GM21737 (cell line): ENCODE measurements around the gene KATNBL1.
"Not testable (repeated sequence)": the region's sequence is repeated elsewhere in the genome, so short reads cannot be mapped to it uniquely, and the experiment has no call there.

Experiments
- ATAC-seq: cut with Tn5 transposase; IDR thresholded peaks from one replicate; pipeline ENCODE4 v1.9.1; 2021; ENCODE audit warnings: mild to moderate bottlenecking, moderate library complexity; ENCODE audit not compliant: unreplicated experiment

KATNBL1 gene

DNA sequence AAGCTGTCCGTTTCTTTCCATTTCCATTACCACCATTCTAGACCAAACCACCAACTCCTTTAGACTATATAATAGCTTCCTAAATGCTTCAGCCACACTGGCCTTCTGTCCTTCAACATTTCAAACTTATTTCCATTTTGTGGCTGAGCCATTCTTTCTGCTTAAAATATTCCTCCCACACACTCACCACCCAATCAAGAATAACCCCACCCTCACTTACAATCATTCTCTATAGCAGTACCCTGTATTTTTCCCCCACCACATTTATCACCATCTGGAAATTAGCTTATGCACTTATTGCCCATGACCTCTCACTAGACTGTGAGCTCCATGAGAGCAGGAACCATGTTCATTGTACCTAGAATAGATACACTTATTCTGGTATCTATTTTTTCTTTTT is 6.6 kb downstream of the KATNBL1 start:
- ATAC-seq = no peak

DNA sequence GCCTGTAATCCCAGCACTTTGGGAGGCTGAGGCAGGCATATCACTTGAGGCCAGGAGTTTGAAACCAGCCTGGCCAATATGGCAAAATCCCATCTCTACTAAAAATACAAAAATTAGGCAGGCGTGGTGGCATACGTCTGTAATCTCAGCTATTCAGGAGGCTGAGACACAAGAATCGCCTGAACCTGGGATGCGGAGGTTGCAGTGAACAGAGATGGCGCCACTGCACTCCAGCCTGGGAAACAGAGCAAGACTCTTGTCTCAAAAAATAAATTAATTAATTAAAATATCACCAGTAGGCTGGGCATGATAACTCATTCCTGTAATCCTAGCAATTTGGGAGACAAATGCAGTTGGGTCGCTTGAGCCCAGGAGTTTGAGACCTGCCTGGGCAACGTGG is 16.6 kb downstream of the KATNBL1 start:
- ATAC-seq = not testable (repeated sequence)

DNA sequence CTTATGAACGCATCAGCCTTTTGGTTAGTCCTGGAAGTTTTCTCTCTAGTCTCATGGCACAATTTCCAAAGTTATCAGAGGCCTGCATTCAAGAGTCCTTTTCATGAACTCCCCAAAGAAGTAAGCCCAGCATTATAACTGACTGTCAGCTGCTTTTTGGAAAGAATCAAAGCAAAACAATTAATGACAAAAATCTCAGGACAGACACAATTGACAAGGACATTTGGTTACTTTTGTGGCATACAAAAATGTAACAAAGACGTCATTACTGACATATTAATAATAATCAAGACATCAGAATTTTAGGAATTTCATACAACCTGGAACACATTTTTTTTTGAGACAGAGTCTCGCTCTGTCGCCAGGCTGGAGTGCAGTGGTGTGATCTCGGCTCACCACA is 21.2 kb downstream of the KATNBL1 start:
- ATAC-seq = no peak

DNA sequence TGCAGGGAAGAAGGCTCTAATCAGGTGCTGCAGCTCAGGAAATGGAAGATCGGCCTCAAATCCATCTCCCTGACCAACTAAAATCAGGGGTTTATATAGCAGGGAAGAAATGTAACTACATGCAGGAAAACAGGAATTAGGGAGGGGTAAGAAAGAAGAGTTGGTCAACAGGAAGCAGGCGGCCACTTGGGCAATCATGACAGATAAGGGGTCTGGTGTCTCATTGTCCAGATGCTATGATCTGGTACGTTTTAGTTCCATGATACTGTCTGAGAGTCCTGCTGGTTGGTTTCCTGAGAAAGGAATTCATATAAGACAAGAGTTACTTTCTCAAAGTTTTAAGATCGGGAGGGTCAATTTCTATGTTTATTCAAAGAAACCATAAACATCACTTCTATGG is 24.2 kb downstream of the KATNBL1 start:
- ATAC-seq = no peak

DNA sequence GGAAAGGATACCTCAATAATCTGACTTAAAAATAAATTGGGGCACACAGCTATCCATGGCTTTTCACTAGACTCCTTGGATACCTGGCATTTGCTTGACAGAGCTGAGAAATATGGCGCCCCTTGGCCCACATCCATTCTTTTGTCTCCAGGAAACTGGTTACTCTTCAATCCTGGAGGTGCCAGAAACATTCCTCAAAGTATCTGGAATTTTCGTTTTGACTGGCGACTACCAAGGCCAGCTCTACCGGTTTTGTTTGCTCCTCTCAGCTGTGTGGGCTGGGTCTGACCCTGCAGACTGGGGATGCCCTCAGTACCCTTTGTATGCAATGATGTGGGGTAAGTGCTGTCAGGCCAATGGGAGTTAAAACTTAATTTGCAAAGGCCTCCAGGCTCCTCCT is 27.0 kb downstream of the KATNBL1 start:
- no peak for ATAC-seq

DNA sequence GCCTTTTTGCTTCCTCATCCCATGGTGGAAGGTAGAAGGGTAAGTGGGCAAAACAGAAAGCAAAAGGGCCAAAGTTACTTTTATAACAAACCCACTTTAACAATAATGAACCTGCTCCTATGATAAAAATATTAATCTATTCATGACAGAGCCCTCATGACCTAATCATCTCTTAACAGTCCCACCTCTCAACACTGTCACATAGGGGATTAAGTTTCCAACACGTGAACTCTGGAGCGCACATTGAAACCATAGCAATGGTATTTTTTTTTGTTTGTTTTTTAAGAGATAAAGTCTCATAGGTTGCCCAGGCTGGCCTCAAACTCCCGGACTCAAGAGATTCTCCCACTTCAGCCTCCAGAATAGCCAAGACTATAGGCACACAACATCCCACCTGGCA is 30.7 kb downstream of the KATNBL1 start:
- no peak for ATAC-seq

DNA sequence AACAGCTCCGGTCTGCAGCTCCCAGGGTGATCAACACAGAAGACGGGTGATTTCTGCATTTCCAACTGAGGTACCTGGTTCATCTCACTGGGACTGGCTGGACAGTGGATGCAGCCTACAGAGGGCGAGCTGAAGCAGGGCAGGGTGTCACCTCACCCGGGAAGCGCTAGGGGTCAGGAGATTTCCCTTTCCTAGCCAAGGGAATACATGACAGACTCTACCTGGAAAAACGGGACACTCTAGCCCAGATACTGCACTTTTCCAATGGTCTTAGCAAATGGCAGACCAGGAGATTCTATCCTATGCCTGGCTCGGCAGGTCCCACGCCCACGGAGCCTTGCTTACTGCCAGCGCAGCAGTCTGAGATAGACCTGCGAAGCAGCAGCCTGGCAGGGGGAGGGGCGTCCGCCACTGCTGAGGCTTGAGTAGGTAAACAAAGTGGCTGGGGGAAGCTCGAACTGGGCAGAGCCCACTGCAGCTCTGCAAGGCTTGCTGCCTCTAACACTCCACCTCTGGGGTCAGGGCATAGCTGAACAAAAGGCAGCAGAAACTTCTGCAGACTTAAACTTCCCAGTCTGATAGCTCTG is 43.8 kb downstream of the KATNBL1 start:
- ATAC-seq = not testable (repeated sequence)

DNA sequence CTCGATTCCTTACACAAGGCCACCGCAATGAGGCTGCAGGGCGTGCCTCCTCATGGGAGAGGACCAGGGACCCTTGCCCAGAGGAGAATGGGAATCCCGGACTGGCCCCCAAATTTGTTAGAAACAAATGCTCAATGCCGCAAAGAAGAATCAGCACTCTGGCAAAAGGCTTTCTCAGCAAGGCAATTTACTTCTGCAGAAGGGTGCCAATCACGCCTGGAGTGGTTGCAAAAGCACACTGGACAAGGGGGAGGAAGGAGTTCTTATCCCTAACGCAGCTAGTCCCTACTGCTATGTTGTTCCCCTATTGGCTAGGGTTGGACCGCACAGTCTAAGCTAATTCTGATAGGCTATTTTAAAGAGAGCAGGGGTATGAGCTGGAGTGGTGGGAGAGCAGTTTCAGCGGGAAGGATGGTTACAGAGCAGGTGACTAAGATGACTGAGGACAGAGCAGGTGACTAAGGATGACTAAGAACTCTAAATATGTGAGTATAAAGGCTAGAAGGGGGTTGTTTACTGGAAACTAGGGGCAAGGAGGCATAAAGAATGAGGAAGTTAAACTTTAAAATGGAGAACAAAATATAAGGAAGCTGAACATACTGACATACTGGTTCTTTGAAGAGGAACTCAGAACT is 48.5 kb downstream of the KATNBL1 start:
- ATAC-seq = no peak

DNA sequence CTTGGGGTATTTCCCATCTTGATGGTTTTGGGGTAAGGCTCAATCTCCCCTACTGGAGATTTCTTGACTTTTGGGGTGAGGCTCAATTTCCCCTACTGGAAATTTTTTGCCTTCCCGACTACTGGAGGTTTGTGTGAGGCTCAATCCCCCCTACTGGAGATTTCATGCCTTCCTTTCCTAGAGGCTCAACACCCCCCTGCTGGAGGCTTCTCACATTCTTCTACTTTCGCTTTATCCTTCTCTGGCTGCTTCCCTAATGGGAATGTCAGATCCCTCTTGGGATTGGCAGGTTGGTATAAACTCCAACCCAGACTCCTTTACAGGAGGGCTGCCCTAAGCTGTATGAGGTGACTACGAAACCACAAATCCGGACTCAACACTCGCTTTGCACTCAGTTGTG is 49.2 kb downstream of the KATNBL1 start:
- ATAC-seq = no peak

DNA sequence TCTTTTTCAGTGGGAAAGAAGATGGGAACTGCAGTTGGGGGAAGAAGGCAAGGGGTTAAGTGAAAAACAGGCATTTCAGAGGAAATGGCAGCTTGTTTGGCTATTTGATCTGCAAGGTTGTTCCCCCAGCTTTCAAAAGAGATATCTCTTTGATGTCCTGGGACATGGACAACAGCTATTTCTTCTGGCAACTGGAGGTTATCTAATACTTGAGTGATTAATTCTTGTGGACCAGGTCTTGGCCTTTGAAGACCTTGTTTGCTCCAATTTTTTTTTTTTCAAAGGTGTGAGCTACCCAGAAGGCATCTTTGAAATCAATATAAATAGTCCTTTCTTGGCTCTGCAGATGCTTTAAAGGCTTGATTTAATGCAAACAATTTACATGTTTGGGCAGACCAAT is 51.5 kb downstream of the KATNBL1 start:
- ATAC-seq = no peak

DNA sequence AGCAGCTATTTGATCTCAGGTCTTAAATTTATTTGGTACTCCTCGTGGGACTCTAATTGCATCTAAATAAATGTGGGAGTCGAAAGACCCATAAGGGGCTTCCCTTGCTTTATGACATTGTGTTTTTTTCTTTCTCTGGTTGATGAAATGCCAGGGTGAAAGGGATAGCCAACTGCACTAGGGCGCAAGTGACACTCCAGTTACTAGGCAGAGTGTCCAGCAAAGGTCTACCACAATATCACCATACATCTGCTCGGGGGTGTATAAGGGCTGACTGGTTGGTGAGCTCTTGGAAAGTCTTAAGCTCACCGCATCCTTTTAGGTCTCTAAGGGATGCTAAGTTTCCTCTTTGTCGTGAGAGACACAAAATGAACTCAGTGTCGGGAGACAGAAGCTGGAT is 54.0 kb downstream of the KATNBL1 start:
- ATAC-seq = no peak

DNA sequence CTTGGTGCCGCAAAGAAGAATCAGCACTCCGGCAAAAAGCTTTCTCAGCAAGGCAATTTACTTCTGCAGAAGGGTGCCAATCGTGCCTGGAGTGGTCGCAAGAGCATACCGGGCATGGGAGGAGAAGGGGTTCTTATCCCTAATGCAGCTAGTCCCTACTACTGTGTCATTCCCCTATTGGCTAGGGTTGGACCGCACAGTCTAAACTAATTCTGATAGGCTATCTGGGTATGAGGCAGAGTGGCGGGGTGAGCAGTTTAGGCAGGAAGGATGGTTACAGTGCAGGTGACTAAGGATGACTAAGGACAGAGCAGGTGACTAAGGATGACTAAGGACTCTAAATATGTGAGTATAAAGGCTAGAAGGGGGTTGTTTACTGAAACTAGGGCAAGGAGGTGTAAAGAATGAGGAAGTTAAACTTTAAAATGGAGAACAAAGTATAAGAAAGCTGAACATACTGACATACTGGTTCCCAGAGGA is 55.1 kb downstream of the KATNBL1 start:
- no peak for ATAC-seq

DNA sequence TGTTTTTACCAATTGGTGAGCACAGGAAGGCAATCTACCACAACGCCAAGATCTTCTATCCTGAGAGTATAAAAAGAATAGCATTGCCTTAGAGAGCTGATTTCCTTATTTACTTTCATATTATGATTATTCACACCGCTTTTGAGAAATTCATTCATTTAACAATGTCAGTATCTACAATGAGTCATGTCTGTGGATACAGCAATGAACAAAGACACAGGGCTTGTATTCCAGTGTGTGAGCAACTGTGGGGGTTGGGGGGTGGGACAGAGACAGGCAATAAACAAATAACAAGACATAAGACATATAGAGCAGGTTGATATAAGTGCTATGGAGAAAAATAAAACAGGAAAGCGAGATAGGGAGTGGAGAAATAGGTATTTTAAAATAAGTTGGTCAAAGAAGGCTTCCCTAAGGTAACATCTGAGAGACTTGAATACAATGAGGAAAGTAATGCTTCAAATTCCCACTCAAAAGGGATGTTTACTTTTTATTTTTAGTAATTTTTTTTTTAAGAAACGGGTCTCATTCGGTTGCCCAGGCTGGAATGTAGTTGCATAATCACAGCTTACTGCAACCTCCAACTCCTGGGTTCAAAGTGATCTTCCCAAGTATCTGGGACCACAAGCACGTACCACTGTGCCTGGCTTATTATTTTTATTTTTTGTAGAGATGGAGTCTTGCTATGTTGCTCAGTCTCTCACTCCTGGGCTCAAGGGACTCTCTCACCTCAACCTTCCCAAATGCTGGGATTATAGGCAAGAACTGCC is 62.3 kb downstream of the KATNBL1 start:
- ATAC-seq = no peak

DNA sequence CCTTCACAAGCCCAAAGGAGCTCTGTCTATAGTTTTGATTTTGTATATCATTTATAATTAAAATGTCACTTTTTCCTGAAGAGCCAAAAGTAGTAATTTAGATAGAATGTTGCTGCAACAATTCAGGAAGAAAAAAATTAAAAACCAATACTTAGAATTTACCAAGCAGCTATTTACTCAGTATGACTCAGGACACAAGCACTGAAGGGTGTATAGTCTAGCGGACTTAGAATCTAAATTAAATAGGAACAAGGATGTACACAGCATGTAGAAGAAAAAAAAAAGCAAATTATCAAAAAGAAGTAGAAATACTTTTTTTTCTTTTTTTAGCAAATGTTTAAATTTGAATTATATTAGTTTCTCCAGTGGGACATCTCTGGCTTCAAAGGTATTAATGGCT is 76.4 kb downstream of the KATNBL1 start:
- ATAC-seq = no peak

DNA sequence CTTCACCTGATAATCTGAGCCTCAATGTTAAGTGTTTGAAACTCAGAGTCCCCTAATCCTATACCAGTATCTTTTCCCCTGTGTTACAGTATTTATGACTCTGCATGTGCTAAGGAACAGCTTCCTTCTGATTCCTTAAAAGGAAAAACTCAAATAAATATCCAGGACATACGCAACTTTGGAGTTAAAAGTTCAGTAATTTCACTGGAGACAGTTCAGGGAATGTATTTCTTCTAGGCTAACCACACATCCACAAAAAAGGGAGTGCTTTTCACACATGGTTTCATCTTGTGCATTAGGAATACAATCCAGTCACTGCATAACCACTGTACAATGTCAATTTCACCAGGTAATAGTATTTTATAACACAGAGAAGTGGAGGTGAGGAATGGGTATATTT is 77.0 kb downstream of the KATNBL1 start:
- no peak for ATAC-seq

DNA sequence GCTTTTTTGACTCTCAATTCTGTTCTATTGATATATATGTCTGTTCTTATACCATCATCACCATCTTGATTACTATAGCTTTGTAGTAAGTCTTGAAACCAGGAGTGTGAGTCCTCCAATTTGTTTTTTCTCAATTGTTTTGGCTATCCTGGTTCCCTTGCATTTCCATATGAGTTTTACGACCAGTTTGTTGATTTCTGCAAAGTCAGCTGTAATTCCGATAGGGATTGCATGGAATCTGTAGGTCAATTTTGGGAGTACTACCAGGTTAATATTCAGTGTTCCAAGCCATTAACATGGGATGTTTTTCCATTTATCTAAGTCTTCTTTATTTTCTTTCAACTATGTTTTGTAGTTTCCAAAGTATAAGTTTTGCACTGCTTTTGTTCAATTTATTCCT is 81.0 kb downstream of the KATNBL1 start:
- ATAC-seq = no peak

DNA sequence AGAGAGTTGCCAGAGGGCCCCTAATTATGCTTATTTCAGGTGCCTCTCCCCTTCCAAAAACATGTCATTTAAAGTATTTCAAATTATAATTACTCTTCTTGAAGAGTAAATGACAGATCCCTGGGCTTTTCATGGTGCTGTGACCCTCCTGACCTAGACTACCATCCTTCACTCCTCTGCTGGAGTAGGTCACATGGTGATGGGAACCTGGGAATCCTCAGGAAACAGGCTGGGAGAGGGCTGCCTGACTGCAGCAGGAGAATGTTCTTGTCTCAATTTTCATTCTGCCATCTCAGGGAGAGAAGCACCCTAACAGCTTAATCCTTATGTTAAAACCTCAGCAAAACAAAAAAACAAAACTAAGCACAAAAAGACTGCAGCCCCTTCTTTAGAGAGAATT is 83.4 kb downstream of the KATNBL1 start:
- ATAC-seq = no peak

DNA sequence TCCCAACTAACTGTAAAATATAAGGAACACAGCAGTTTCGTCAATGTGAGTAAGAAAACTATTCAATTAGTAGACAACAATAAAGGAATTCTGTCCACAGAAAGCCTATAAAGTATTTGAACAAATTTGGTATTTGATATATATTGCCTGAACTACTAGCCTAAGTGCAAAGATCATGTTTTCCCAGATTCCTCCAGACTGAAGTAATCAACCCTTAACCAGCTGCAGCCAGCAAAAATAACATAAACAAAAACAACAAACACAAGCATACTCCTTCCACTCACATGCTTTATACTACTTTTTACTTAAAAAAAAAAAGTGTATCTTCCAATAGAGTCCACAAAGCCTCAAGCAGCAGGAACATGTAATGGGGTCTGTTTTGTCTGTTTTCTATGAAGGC is 84.0 kb downstream of the KATNBL1 start:
- no peak for ATAC-seq

DNA sequence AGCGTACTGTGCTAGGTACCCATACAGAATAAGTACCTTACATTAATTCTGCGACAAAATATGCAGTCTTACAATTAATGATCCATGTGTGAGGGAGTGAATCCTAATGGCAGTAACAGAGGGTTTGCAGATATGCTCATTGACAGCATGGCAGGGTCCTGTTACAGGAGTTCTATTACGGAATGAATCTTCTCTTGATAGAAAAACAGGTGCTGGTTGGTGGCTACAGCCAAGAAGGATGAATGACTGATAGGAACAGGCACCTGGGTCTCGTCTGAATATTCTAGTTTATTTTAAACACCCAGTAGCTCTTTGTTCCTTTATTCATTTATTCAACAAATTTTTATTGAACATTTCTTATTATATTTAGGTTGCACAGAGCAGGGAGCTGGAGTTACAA is 85.2 kb downstream of the KATNBL1 start:
- no peak for ATAC-seq

DNA sequence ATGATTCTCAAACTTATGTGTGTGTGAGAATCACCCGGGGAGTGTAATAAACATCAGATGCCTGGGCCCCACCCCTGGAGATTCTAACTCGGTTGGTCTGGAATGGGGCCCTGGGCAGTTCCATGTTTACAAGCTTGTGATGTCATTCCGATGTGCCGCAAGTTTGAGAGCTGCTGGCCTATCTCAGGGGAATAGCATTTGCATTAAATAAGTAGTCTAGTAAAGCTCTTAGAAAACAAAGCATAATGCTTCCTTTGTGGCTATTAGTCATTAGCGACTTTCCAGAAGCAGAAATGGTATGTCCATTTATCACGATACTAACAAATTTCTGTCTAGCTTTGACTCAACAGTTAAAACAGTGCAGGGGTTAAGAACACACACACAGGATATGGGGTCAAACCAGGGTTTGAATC is 87.1 kb downstream of the KATNBL1 start:
- ATAC-seq = no peak

DNA sequence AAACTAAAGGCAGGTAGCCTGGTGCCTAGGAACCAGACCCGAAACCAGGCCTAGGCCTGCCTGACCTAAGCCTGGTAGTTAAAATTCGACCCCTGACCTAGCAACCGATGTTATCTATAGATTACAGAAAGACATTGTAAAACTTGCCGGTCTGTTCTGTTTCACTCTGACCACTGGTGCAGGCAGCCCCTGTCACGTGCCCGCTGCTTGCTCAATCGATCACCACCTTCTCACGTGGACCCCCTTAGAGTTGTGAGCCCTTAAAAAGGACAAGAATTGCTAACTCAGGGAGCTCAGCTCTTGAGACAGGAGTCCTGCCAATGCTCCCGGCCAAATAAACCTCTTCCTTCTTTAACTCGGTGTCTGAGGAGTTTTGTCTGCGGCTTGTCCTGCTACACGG is 88.1 kb downstream of the KATNBL1 start:
- ATAC-seq = not testable (repeated sequence)

DNA sequence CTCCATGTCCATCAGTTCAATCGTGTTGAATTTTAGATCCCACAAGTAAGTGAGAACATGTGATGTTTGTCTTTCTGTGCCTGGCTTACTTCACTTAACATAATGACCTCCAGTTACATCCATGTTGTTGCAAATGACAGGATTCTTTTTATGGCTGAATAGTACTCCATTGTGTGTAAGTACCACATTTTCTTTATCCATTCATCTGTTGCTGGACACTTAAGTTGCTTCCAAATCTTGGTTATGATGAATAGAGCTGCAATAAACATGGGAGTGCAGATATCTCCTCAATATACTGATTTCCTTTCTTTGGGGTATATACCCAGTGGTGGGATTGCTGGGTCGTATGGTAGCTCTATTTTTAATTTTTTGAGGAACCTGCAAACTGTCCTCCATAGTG is 89.5 kb downstream of the KATNBL1 start:
- not testable (repeated sequence) for ATAC-seq
